ELR (cell line): ENCODE measurements around the gene CNGA3.

Experiments
- DNase-seq: peaks from one replicate; pipeline ENCODE4 v3.0.0-alpha.2; 2015; ENCODE audit warnings: low read depth

CNGA3 gene

GRCh38 chr2:98441706-98442450 is 95.6 kb downstream of the CNGA3 start:
- no peak for DNase-seq

- no peak for DNase-seq
Observed at GRCh38 chr2:98442488-98442887, 96.2 kb downstream of the CNGA3 start.

- peak; percentile 76 for DNase-seq
Observed at GRCh38 chr2:98444436-98445176, 98.3 kb downstream of the CNGA3 start, which contains the start of gene INPP4A. Gene INPP4A, plus strand, starts transcription at chr2:98444858. Its CDS starts 75,191 bp downstream, at chr2:98520049.

GRCh38 chr2:98445177-98445682 is 99.0 kb downstream of the CNGA3 start:
- peak; percentile 45 for DNase-seq

- peak; percentile 22 for DNase-seq
Observed at GRCh38 chr2:98445683-98446581, 99.7 kb downstream of the CNGA3 start.

- no peak for DNase-seq
Observed at GRCh38 chr2:98446850-98447249, 100.6 kb downstream of the CNGA3 start.
